Upper lobe of left lung (tissue), 4 donors: ENCODE results near the gene HOXC5.

Source experiments
- POLR2AphosphoS5 ChIP-seq, 2 donors: sonication (generic); formaldehyde crosslinking; IDR thresholded peaks; one replicate each; pipeline ENCODE4 v1.5.1; 2017; ENCODE audit warnings: antibody characterized with exemption in 2 of 2
- TF ChIP-seq, protein P1 (sequence below), 6 experiments: fragments of 450-650 bp in 4 of 6; fragments of 200-600 bp in 2 of 6; sonication (generic) in 2 of 6; IDR thresholded peaks; one replicate each; pipeline ENCODE4 v1.5.1; 2016 to 2019; ENCODE audit warnings: antibody characterized with exemption in 6 of 6

DNA sequence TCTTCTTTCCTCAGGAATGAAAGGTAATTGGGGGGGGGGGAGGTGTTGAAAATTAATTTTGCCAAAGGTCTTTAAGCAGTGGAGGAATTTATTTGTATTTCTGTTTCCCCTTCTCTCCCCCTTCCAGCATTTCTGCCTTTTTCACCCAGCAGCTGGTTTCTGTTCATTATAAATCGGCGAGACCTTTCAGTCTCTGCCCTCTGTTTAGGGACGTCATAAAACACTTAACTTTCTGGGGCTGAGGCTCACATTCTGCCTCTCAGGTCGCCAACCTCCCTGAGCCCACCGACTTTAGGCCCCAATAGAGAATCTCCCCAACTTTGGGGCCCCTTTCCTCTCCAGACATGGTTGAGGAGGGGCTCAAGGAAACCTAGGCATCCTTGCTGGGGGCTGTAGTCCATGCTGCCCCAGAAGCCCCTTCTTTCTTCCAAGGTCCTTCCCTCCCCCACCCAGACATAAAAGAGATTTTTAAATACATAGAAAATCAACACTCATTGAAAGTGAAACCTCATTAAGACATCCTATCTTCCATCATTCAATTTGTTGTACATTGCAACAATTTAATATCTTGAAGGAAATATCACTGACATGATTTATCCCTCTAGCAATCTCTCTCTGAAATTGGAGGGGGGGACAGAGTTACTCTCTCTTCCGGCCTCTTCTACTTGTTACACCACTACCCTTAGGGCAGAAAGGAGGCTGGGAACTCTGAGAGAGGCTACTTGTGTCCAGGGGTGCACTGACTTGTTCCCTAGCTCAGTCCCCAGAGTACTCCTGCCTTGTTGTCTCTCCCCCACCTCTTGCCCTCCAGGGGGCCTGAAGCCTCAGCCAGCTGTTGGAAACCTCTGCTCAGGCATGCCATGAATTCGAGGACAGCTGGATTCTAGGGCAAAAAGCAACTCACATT lies 7.1 kb upstream of the HOXC5 start:
- TF ChIP-seq, protein P1, sequence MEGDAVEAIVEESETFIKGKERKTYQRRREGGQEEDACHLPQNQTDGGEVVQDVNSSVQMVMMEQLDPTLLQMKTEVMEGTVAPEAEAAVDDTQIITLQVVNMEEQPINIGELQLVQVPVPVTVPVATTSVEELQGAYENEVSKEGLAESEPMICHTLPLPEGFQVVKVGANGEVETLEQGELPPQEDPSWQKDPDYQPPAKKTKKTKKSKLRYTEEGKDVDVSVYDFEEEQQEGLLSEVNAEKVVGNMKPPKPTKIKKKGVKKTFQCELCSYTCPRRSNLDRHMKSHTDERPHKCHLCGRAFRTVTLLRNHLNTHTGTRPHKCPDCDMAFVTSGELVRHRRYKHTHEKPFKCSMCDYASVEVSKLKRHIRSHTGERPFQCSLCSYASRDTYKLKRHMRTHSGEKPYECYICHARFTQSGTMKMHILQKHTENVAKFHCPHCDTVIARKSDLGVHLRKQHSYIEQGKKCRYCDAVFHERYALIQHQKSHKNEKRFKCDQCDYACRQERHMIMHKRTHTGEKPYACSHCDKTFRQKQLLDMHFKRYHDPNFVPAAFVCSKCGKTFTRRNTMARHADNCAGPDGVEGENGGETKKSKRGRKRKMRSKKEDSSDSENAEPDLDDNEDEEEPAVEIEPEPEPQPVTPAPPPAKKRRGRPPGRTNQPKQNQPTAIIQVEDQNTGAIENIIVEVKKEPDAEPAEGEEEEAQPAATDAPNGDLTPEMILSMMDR (IDR thresholded peaks at IDR 0.05), result no peak
- no peak for TF ChIP-seq POLR2AphosphoS5 (IDR thresholded peaks at IDR 0.05)
